GM08714 (cell line): Measurements from ENCODE around the gene PRKG2.

Experiments
- H3K4me3 ChIP-seq: fragments of 200-500 bp; sonication (Bioruptor generic); 2 replicates; pipeline ENCODE4 v1.5.1; 2014; ENCODE audit warnings: mild to moderate bottlenecking, low read length, inconsistent platforms
- ZNF274 ChIP-seq: IDR thresholded peaks from 2 replicates; pipeline ENCODE4 v1.6.1; 2012; ENCODE audit warnings: mild to moderate bottlenecking, low read depth, low read length

The PRKG2 gene

GRCh38 chr4:81062001-81062400 lies 153.0 kb downstream of the PRKG2 start:
- H3K4me3 ChIP-seq, result no peak overlapping the region
- no peak for TF ChIP-seq ZNF274

- TF ChIP-seq ZNF274, result no peak
- H3K4me3 ChIP-seq, result no peak overlapping the region
Measured at GRCh38 chr4:81061344-81061730, 153.7 kb downstream of the PRKG2 start.

- no peak overlapping the region for H3K4me3 ChIP-seq
- no peak for TF ChIP-seq ZNF274
Measured at GRCh38 chr4:81060587-81061343, 154.3 kb downstream of the PRKG2 start.

- no peak overlapping the region for H3K4me3 ChIP-seq
- TF ChIP-seq ZNF274, result no peak
Measured at GRCh38 chr4:81058621-81059020, 156.4 kb downstream of the PRKG2 start.

- no peak for TF ChIP-seq ZNF274
- H3K4me3 ChIP-seq, result no peak overlapping the region
Measured at GRCh38 chr4:81052119-81053068, 162.6 kb downstream of the PRKG2 start.

- no peak for TF ChIP-seq ZNF274
- H3K4me3 ChIP-seq, result no peak overlapping the region
Measured at GRCh38 chr4:81049907-81050306, 165.1 kb downstream of the PRKG2 start.

- no peak overlapping the region for H3K4me3 ChIP-seq
- no peak for TF ChIP-seq ZNF274
Measured at GRCh38 chr4:81049330-81049729, 165.7 kb downstream of the PRKG2 start.

GRCh38 chr4:81042578-81043365 lies 172.2 kb downstream of the PRKG2 start:
- H3K4me3 ChIP-seq, result no peak overlapping the region
- TF ChIP-seq ZNF274, result no peak

- no peak overlapping the region for H3K4me3 ChIP-seq
- TF ChIP-seq ZNF274, result no peak
Measured at GRCh38 chr4:81040012-81040659, 174.9 kb downstream of the PRKG2 start.

- no peak for TF ChIP-seq ZNF274
- H3K4me3 ChIP-seq, result no peak overlapping the region
Measured at GRCh38 chr4:81039351-81039972, 175.6 kb downstream of the PRKG2 start.

- TF ChIP-seq ZNF274, result no peak
- no peak overlapping the region for H3K4me3 ChIP-seq
Measured at GRCh38 chr4:81038636-81039350, 176.2 kb downstream of the PRKG2 start.
